Upper lobe of left lung (tissue), 6 donors: Measurements from ENCODE around the gene ARFIP1. TPM values are rescaled to one million over a fixed set of nuclear protein-coding genes. Genes with fewer than 3 reads are reported as not detected.

Source experiments
- ATAC-seq, 2 donors: fragments of 200-7000 bp; cut with Tn5 transposase; one replicate each; pipeline ENCODE4 v1.9.1; 2022; ENCODE audit warnings: mild to moderate bottlenecking in 2 of 2, moderate library complexity in 2 of 2; ENCODE audit not compliant: low FRiP score in 2 of 2
- DNase-seq, 2 donors: peaks; one replicate each; pipeline ENCODE4 v3.0.0-alpha.2; 2019 to 2020
- H3K27ac ChIP-seq, 4 donors: fragments of 200-600 bp; sonication (generic); one replicate each; pipeline ENCODE4 v1.5.1; 2016 to 2019
- H3K27me3 ChIP-seq, 4 donors: fragments of 200-600 bp; sonication (generic); one replicate each; pipeline ENCODE4 v1.5.1; 2017 to 2019
- H3K36me3 ChIP-seq, 4 donors: fragments of 200-600 bp; sonication (generic); one replicate each; pipeline ENCODE4 v1.5.1; 2016 to 2019
- H3K4me1 ChIP-seq, 4 donors: fragments of 200-600 bp; sonication (generic); one replicate each; pipeline ENCODE4 v1.5.1; 2018 to 2019
- H3K4me3 ChIP-seq, 4 donors: fragments of 200-600 bp; sonication (generic); one replicate each; pipeline ENCODE4 v1.5.1; 2017 to 2019; ENCODE audit warnings: mild to moderate bottlenecking in 2 of 4, moderate library complexity in 1 of 4
- H3K9me3 ChIP-seq, 4 donors: fragments of 200-600 bp; sonication (generic); one replicate each; pipeline ENCODE4 v1.5.1; 2018 to 2019
- CTCF ChIP-seq, 6 experiments: fragments of 450-650 bp in 4 of 6; fragments of 200-600 bp in 2 of 6; sonication (generic) in 2 of 6; IDR thresholded peaks; one replicate each; pipeline ENCODE4 v1.5.1; 2016 to 2019; ENCODE audit warnings: antibody characterized with exemption in 6 of 6
- EP300 ChIP-seq, 4 donors: sonication (generic); formaldehyde crosslinking; IDR thresholded peaks; one replicate each; pipeline ENCODE4 v1.5.1; 2017; ENCODE audit warnings: antibody characterized with exemption in 4 of 4, control low read depth in 2 of 4
- POLR2A ChIP-seq, 4 donors: fragments of 450-650 bp; IDR thresholded peaks; one replicate each; pipeline ENCODE4 v1.5.1; 2016 to 2017; ENCODE audit warnings: antibody characterized with exemption in 4 of 4, mild to moderate bottlenecking in 2 of 4
- POLR2AphosphoS5 ChIP-seq, 2 donors: sonication (generic); formaldehyde crosslinking; IDR thresholded peaks; one replicate each; pipeline ENCODE4 v1.5.1; 2017; ENCODE audit warnings: antibody characterized with exemption in 2 of 2
- WGBS, 2 donors: methylation state at CpG; one replicate each; pipeline ENCODE4 v1.1.5; 2017 to 2018; 5-methylcytosine and 5-hydroxymethylcytosine counted together
- total RNA-seq, 6 donors: library from RNA; depleted of rRNA in 4 of 6; stranded (reverse); fragments of >200 nt in 4 of 6; gene quantifications; one replicate each; pipeline versions ENCODE4 v1.1.0 to v1.2.1, GENCODE V29; 2016 to 2021
- donor health status: DM: no; HTN: no; CAD: no; lungs with moderate emphysema.
- donor health status: DM: no; HTN: yes; CAD: no; lungs with severe emphysema.

ARFIP1 gene, protein sequence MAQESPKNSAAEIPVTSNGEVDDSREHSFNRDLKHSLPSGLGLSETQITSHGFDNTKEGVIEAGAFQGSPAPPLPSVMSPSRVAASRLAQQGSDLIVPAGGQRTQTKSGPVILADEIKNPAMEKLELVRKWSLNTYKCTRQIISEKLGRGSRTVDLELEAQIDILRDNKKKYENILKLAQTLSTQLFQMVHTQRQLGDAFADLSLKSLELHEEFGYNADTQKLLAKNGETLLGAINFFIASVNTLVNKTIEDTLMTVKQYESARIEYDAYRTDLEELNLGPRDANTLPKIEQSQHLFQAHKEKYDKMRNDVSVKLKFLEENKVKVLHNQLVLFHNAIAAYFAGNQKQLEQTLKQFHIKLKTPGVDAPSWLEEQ
- 10 to 100 TPM; 17.8 to 54.0 (median 30.4) TPM for total RNA-seq

GRCh38 chr4:152779513-152780266 is at the start of gene ARFIP1, which contains the start of gene TIGD4:
ARFIP1 (plus strand) TSS chr4:152779954; CDS start chr4:152829634, 49,680 bp downstream.
TIGD4 (minus strand) TSS chr4:152779730; CDS start chr4:152771004, 8,726 bp downstream.
- H3K27me3 ChIP-seq, result no peaks in the 10 kb centered on the region
- peak; percentile 100 for ATAC-seq
- WGBS, 2 donors, result 0 to 1% methylated on average over 33 to 51 of the region's 55 CpGs
- peak; percentile 96 to 98 for DNase-seq
- H3K27ac ChIP-seq, result peak within 1 kb of the TSS; percentile 85 to 88 (median 87)
- H3K4me3 ChIP-seq, result peak within 1 kb of the TSS; percentile 70 to 92 (median 76)
- no peaks in the 10 kb centered on the region for H3K9me3 ChIP-seq
- TF ChIP-seq POLR2AphosphoS5 (IDR thresholded peaks at IDR 0.05), result peak; percentile 78 to 81
- peak in 2 of 6 experiments; percentile 34 to 46 for TF ChIP-seq CTCF (IDR thresholded peaks at IDR 0.05)
- peak in 1 of 4 donors; percentile 62 for TF ChIP-seq POLR2A (IDR thresholded peaks at IDR 0.05)
- peak in 1 of 4 donors; percentile 42 for TF ChIP-seq EP300 (IDR thresholded peaks at IDR 0.05)
- H3K36me3 ChIP-seq, result no peaks in the 10 kb centered on the region
- peaks cover 20 to 33% (median 25%) of the 10 kb centered on the region in 4 donors for H3K4me1 ChIP-seq

DNA sequence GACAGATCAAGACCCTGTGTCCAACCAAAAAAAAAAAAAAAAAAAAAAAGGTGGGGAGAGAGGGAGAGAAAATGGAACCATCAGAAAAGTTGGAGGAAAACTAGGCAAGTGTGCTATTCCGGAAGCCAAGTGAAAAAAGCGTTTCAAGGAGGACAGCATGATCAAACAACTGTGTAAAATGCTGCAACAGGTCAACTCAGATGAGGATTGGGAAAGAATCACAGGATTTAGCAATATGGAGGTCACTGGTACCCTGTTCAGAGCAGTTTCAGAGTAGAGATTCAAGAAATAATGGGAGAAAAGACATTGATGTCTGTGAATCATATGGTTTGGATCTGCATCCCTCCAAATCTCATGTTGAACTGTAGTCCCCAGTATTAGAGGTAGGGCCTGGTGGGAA is 47.8 kb upstream of the ARFIP1 start:
- no peaks in the 10 kb centered on the region for H3K9me3 ChIP-seq
- 79 to 91% methylated on average over 2 of the region's 2 CpGs for WGBS, 2 donors
- DNase-seq (no peak), ATAC-seq (no peak)
- no peak for TF ChIP-seq POLR2A (IDR thresholded peaks at IDR 0.05)
- no peak for TF ChIP-seq EP300 (IDR thresholded peaks at IDR 0.05)
- no peak for TF ChIP-seq POLR2AphosphoS5 (IDR thresholded peaks at IDR 0.05)
- TF ChIP-seq CTCF (IDR thresholded peaks at IDR 0.05), result no peak
- H3K4me1 ChIP-seq, result peaks cover 0 to 4% (median 0%) of the 10 kb centered on the region in 4 donors
- no peaks in the 10 kb centered on the region for H3K27me3 ChIP-seq
- H3K36me3 ChIP-seq, result no peaks in the 10 kb centered on the region
- no peak overlapping the region for H3K4me3 ChIP-seq
- H3K27ac ChIP-seq, result no peak overlapping the region

GRCh38 chr4:152734015-152734698 is 45.6 kb upstream of the ARFIP1 start:
- ATAC-seq, result peak in 1 of 2 donors; percentile 36
- H3K9me3 ChIP-seq, result no peaks in the 10 kb centered on the region
- TF ChIP-seq CTCF (IDR thresholded peaks at IDR 0.05) (no peak), POLR2AphosphoS5 (IDR thresholded peaks at IDR 0.05) (no peak), POLR2A (IDR thresholded peaks at IDR 0.05) (no peak), EP300 (IDR thresholded peaks at IDR 0.05) (no peak)
- H3K27me3 ChIP-seq, result no peaks in the 10 kb centered on the region
- 82 to 83% methylated on average over 5 of the region's 5 CpGs for WGBS, 2 donors
- no peak for DNase-seq
- H3K4me3 ChIP-seq, result no peak overlapping the region
- no peak overlapping the region for H3K27ac ChIP-seq
- H3K4me1 ChIP-seq, result peaks cover 0 to 4% (median 0%) of the 10 kb centered on the region in 4 donors
- no peaks in the 10 kb centered on the region for H3K36me3 ChIP-seq

DNA sequence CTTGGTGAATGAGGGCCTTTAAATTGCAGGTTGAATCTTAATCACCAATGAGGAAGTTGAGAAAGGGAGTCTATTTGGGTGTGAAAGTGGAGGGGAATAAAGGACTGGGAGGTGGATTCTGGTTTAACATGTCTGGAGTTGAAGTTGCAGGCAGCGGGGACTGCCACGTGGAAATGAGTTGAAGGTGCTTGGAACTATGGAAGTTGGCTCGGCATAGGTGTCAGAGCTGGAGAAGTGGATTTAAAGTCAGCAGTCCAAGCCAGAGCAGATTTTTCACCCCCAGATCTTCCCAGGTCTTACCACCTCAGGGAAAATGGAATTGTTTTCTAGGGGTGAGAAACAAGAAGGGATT is 45.1 kb upstream of the ARFIP1 start:
- 75 to 83% methylated on average over 3 of the region's 3 CpGs for WGBS, 2 donors
- H3K4me3 ChIP-seq, result no peak overlapping the region

More for the DNA sequence above, 45.1 kb upstream of the ARFIP1 start:
- Histone ChIP-seq H3K4me1 (peaks cover 0 to 4% (median 0%) of the 10 kb centered on the region in 4 donors), H3K27ac (no peak overlapping the region), H3K36me3 (no peaks in the 10 kb centered on the region), H3K9me3 (no peaks in the 10 kb centered on the region), H3K27me3 (no peaks in the 10 kb centered on the region)
- no peak for DNase-seq
- no peak for ATAC-seq
- TF ChIP-seq EP300 (IDR thresholded peaks at IDR 0.05) (no peak), CTCF (IDR thresholded peaks at IDR 0.05) (no peak), POLR2A (IDR thresholded peaks at IDR 0.05) (no peak), POLR2AphosphoS5 (IDR thresholded peaks at IDR 0.05) (no peak)
